DMS153 treated with DMSO at 0.1 percent for 48 hours (cell line): Measurements from ENCODE around the gene GOLGA1.
"Not testable (repeated sequence)": the region's sequence is repeated elsewhere in the genome, so short reads cannot be mapped to it uniquely, and the experiment has no call there.

Experiments used
- DNase-seq: peaks from one replicate; lab custom pipeline; 2025; ENCODE audit not compliant: unreplicated experiment; lab: John Stamatoyannopoulos, UW

GOLGA1 gene

GRCh38 chr9:124940894-124941678, at the start of gene GOLGA1:
GOLGA1 (minus strand) TSS chr9:124941083; CDS start chr9:124938711, 2,372 bp downstream.
- DNase-seq, result peak; percentile 85

GRCh38 chr9:124983698-124984097, 42.8 kb upstream of the GOLGA1 start:
- no peak for DNase-seq

GRCh38 chr9:124980431-124980830, 39.5 kb upstream of the GOLGA1 start:
- DNase-seq, result no peak

GRCh38 chr9:124975131-124975530, 34.2 kb upstream of the GOLGA1 start:
- DNase-seq, result no peak

- DNase-seq, result no peak
These were observed 32.9 kb upstream of the GOLGA1 start for GRCh38 chr9:124973807-124974206.

GRCh38 chr9:124972241-124972770, 31.4 kb upstream of the GOLGA1 start:
- DNase-seq, result no peak

GRCh38 chr9:124969401-124969800, 28.5 kb upstream of the GOLGA1 start:
- no peak for DNase-seq

- no peak for DNase-seq
These were observed 27.4 kb upstream of the GOLGA1 start for GRCh38 chr9:124968238-124968637.

- not testable (repeated sequence) for DNase-seq
These were observed 25.1 kb upstream of the GOLGA1 start for GRCh38 chr9:124965775-124966568.

GRCh38 chr9:124964604-124965003, 23.7 kb upstream of the GOLGA1 start:
- no peak for DNase-seq

GRCh38 chr9:124964056-124964455, 23.2 kb upstream of the GOLGA1 start:
- no peak for DNase-seq

- DNase-seq, result no peak
These were observed 19.5 kb upstream of the GOLGA1 start for GRCh38 chr9:124960409-124960752.

- not testable (repeated sequence) for DNase-seq
These were observed 19.0 kb upstream of the GOLGA1 start for GRCh38 chr9:124959671-124960408.

- DNase-seq, result no peak
These were observed 13.4 kb upstream of the GOLGA1 start for GRCh38 chr9:124954255-124954654.

- DNase-seq, result no peak
These were observed 9.3 kb upstream of the GOLGA1 start for GRCh38 chr9:124950050-124950718.

- DNase-seq, result no peak
These were observed 8.5 kb upstream of the GOLGA1 start for GRCh38 chr9:124949387-124949786.

- no peak for DNase-seq
These were observed 7.0 kb upstream of the GOLGA1 start for GRCh38 chr9:124947727-124948391.

- DNase-seq, result no peak
These were observed 5.3 kb upstream of the GOLGA1 start for GRCh38 chr9:124946167-124946566.

- no peak for DNase-seq
These were observed 1.0 kb upstream of the GOLGA1 start for GRCh38 chr9:124941679-124942561.
